ENCODE data around the gene C10orf95.

DNA sequence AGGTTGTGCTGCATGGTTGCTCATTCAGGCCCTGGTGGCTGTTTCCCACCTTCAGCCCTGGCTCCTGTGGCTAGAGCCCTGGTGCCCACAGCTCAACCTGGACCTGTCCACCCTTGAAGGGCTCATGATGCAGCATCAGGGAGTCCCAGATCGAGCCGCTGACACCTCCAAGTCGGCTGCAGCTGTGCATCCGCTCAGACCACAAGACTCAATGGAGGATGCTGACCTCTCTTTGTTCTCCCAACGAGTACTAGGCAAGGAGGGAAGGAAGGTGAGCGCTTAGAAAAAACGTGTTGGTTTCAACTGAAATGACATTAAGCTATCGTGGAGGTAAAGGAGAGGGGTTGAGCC is 9.5 kb upstream of the C10orf95 start:
- no peak for TF ChIP-seq EZH2 (IDR thresholded peaks at IDR 0.05; ENCODE audit: insufficient read depth, poor library complexity, severe bottlenecking)
- no peak for TF ChIP-seq EZH2phosphoT487 (IDR thresholded peaks at IDR 0.05; ENCODE audit: insufficient read depth, low read depth)
